GM18499 (cell line): ENCODE measurements around the gene ZNF275.
"Not testable (repeated sequence)": the region's sequence is repeated elsewhere in the genome, so short reads cannot be mapped to it uniquely, and the experiment has no call there.

Experiments
- ATAC-seq: cut with Tn5 transposase; IDR thresholded peaks from one replicate; pipeline ENCODE4 v1.9.1; 2021; ENCODE audit warnings: moderate number of reproducible peaks; ENCODE audit not compliant: insufficient read depth, unreplicated experiment

Gene ZNF275

DNA sequence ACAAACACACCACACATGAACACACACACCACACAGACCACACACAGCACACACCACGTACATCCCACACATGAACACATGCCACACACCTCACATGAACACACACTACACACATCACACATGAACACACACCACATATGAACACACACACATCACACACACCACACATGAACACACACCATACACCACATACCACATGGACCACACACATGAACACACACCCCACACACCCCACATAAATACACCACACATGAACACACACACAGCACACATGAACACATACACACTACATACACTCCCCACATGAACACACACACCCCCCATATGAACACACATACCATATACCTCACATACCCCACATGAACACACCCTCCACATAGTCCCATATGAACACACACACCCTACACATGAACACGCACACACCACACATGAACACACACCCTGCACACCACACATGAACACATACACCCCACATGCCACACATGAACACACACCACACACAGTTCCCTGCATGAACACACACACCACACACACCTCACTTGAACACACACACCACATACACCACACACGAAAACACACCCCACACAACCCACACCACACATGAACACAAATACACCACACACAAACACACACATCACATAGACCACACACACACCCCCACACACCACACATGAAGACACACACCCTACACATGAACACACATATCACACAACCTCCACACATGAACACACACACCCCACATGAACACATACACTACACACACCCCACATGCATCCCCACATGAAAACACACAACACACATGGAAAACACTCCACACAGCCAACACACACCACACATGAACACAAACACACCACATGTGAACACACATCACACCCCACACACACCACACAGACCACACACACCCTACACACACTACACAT, 48.9 kb downstream of the ZNF275 start:
- ATAC-seq, result no peak

DNA sequence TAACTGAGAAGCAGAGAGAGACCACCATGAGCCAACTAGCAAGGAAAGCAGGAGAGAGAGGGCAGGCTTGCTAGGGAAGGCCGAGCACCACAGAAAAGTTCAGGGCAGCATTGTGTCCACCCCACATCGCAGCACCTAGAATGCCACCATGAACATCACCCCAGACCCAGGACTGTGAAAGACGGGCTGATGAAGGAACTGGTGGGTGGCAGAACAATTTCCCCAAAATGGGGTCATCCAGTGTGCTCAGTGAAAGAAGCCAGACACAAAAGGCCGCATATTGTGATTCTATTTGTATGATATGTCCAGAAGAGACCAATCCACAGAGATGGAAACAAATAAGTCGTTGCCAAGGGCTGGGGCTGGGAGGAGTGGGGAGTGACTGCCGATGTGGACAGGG, 50.4 kb downstream of the ZNF275 start:
- ATAC-seq, result no peak

DNA sequence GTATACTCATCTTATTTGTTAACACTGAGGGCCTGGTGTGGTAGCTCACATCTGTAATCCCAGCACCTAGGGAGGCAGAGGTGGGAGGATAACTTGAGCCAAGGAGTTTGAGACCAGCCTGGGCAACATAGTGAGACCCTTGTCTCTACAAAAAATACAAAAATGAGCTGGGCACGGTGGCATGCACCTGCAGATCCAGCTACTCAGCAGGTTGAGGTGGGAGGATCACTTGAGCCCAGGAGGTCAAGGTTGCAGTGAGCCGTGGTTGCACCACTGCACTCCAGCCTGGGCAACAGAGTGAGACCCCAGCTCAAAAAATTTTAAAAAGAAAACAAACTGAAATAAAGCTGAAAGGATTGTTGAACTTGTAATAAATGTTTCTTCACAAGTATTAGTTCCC, 51.0 kb downstream of the ZNF275 start:
- ATAC-seq, result not testable (repeated sequence)

DNA sequence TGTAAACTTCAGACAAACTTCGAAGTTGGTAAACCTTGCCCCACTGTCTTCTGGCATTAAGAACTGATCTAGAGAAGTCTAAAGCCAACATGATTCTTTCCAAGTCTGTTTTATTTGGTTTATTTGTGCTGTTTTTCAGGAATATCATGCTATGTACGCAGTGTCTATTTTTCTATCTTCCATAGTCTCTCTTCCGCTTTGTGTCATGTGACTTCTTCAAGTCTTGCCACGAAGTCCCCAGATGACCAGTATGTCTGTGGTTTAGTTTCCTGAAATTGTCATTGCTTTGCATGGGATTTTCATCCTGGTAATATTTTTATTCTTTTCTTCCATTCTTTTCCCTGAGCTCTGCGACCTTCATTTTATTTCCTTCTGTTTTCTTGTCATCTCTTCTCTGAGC, 52.1 kb downstream of the ZNF275 start:
- ATAC-seq, result no peak

DNA sequence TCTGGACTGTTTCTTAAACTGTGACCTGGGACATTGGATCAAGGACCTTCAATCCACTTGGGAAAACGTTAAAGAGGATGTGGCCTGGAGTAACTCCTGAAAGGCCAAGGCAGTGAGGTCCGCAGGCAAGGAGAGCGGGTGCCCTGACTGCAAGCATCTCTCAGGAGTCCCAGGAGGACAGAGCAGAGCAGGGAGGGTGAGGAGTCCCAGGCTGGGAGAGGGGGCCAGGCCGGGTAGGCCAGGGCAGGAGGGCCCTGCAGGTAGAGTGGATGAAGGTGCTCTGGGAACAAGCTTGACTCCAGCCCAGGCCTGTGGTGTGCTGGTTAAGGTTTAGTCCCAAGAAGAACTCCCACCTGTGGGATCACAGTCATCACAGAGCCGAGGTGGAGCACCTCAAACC, 53.4 kb downstream of the ZNF275 start:
- no peak for ATAC-seq

DNA sequence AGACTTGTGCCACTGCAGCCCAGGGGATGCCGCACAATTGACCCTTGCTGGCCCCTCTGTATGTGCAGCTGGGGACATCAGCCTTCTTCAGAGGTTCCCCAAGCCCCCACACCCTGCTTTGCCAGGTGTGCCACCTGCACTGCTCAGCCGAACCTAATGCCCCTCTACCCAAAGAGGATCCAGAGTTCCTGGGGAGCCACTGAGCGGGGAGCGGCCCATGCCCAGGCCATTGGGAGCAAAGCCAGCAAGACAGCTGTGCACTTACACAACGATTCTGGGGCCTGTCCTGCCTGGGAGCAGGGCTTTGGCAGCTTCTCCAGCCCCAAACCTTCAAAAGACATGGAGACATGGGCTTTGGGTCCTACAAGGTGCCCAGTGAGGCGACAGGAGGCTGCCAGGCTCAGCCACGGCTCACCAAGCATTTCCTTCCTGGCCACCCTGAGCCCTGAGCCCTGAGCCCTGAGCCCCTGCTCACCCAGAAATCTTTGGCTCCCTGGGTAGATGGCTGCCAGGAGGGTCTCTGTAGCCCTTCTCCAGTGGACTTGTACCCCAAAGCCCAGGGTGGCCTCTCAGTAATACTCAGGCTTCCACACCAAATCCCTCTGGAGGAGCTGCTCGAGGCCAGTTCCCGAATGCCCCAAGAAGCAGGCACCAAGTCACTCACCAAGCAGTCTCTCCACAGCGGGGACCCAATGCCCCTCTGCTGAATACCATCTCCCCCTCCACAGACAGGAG, 54.2 kb downstream of the ZNF275 start:
- ATAC-seq, result no peak

DNA sequence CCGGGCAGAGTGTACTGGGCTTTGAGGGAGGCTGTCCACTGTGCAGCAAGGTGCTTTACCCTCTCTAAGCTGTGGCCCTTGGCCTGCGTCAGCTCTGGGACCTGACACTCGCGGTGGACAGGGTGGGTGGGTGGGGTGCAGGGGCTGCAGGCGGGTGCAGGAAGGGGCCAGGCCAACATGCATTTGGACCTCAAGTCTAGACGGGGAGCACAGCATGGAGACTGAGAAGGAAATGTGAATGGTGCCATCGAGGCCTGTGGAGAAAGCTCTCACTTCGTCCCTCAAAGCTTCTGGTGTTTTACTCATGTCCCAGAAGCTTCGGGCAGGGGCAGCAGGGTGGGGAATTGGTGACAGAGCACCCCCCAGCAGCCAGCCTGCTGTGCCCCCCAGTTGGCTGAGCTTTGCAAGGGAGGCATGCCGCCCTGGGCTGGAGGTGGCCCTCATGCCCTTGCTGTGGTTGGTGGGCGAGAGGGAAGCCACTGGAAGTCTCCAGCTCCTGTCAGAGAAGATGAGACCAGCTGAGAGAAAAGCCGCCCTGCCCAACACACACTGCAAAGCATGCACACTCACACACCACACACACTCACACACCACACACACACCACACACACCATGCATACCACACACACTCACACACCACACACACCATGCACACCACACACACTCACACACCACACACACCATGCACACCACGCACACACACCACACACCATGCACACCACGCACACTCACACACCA, 54.9 kb downstream of the ZNF275 start:
- no peak for ATAC-seq

DNA sequence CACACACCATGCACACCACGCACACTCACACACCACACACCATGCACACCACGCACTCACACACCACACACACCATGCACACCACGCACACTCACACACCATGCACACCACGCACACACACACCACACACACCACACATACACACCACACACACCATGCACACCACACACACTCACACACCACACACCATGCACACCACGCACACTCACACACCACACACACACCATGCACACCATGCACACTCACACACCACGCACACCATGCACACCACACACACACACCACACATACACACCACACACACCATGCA, 55.5 kb downstream of the ZNF275 start:
- ATAC-seq, result not testable (repeated sequence)

DNA sequence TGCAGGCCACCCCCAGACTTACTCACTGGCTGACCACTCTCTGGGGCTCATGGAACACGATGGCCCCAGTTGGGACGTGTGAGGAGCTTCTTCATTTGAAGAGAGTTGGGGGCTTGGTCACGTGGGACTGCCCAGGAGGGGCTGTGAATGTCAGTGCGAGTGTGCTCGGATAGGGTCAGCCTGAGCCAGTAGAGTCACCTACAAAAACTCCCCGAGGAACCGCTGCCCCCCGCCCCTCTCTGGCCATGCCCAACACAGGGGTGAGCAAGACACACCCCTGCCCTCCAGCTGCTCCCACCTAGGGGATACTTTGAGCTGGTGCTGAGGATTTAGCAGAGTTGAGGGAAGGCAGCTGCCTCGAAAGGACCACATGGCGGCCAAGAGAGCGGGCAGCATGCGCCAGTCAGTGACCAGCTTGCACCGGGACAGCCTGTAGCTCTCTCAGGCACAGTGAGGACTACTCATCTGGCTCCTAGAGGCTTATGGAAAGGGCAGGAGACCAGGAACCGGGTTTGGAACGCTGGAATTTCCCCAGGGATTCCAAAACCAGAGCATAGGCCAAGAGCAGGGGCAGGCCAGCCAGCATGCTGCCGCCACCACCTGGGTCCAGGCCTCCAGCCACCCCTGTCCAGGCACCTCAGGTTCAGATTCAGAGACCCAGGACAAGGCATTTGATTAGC, 58.8 kb downstream of the ZNF275 start:
- no peak for ATAC-seq

DNA sequence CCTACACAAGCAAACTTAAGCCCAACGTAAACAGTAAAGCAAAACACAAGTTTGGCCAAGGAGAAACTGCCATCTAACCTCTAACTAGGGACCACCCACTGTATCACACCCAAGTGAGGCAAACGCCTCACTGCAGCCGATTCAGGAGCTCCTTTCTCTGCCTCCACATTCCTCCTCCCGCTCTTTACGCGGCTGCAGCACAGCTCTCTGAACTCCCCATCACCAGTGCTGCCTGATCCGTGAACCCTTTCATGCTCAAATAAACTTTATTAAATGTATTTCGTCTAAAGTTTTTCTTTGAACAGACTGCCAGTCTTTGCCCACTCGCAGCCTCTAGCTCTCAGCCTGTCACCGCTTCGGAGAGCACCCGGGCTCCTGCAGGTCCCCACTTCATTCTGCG, 60.7 kb downstream of the ZNF275 start:
- no peak for ATAC-seq

DNA sequence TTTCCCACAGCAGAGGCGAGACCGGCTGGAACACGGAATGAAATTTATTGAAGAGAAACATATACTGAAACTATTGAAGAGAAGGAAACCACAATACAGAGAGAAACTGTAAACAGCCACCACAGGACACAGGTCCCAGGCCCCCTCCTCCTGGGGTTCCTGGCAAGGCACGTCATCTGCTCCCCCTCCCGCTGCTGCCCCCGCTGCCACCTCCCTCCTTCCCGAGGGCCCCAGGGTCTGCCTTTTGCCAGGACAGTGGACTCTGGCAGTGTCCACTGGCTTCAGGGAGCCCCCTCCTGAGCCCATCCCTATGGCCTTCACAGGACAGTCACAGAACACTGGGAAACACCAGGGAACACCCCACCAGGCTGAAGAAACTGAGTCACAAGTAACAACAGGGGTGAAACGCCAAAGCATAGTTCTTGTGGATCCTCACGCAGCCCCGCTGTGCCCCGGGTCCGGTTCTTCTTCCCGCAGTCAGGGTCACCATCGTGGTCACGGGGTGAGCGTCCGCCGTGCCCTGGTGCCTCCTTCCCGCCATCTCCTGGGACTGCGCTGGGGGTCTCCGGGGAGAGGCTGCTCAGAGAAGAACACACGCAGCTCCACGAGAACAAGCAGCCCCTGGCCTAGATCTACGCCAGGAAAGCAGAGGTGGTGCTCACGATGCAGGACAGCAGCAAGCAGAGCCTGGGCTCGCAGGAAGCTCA, 61.8 kb downstream of the ZNF275 start:
- ATAC-seq, result no peak

DNA sequence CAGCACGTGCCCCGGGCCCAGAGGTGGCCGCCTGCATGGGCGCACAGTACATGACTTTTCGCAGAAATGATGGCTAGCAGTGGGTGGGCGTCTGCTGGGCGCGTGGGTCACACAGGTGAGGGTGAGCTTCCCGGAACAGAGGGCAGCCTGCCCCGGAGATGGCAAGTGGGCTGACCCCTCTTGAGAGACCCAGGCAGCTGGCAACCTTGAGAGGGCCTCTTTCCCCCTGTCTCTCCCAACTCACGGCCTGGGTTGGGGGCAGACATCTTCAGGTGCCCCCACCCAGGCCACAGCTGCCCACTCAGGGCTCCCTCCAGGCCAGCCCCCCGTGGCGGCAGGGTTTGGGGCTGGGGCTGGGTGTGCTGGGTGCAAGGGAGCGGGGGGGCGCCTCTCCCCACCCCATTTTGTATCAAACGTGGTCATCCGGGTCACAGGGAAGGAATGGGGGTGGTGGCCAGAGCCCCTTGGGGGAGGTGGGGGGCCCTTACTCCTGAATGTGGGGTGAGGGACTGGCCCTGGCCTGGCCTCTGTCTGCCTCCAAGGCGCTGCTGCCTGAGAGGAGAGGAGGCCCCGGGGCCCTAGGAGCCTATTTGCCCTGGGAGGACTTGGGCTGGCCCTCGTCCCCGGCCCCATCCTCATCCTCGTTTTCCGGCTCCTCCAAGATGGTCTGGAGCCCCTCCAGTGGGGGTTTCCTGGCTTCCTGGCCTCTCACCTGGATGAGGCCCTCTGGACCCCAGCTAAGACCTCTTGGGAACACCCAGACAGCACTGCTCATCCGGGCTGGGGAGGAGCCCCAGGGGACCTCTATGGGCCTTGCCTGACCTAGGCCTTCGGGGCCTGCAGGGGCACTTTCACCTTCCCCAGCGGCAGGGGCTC, 62.6 kb downstream of the ZNF275 start:
- ATAC-seq, result no peak

DNA sequence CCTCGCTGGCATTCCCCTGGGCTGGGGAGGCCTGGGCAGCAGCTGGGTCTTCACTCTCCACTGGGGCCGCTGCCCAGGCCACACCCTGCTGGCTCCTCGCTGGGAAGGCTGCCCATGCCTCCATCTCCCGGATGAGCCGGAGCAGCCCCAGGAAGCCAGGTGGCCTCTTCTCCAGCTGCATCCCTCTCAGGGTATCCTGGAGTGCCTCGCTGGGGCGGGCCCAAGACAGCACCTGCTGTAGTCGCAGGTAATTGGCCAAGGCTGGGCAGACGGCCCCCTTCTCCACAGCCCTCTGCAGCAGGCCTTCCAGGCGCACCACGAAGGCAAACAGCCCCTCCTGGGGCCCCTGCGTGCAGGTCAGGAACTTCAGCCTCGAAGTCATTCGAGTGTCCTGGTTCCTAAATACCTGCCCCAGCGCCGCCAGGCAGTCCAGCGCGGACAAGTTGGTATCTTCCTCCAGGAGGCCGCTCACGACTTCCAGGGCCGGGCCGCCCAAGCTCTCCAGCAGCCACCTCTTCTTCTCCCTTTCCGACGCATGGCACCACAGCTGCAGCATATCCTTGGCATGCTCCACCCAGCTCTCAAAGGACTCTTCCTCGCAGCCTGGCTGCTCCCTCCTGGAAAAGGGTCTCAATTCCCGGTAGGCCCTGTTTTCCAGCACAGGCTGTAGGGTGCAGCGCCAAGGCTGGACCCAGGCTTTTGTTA, 63.5 kb downstream of the ZNF275 start:
- ATAC-seq, result no peak

DNA sequence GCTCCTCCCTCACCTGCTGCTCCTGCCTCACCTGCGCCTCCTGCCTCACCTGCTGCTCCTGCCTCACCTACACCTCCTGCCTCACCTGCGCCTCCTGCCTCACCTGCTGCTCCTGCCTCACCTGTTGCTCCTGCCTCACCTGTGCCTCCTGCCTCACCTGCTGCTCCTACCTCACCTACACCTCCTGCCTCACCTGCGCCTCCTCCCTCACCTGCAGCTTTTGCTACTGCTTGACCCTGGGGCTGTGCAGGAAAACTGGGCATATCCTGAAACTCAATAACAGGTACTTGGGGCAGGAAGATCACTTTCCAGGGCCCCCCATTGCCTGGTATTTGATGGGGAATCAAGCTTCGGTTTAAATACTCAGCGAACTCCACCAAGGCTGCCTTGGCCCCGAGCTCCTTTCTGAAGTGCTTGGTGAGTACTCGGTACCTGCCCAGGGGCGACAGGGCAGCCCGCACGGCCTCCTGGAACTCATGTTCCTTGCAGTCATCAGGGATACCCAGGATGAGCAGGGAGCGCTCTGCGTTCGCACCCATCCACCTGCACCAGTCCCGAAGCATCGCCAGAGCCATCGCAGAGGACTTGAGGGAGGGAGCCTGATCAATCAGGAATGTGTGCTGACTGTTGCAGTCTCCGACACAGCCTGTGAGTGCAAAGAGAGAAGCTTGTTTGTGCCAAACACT, 64.5 kb downstream of the ZNF275 start:
- ATAC-seq, result no peak

DNA sequence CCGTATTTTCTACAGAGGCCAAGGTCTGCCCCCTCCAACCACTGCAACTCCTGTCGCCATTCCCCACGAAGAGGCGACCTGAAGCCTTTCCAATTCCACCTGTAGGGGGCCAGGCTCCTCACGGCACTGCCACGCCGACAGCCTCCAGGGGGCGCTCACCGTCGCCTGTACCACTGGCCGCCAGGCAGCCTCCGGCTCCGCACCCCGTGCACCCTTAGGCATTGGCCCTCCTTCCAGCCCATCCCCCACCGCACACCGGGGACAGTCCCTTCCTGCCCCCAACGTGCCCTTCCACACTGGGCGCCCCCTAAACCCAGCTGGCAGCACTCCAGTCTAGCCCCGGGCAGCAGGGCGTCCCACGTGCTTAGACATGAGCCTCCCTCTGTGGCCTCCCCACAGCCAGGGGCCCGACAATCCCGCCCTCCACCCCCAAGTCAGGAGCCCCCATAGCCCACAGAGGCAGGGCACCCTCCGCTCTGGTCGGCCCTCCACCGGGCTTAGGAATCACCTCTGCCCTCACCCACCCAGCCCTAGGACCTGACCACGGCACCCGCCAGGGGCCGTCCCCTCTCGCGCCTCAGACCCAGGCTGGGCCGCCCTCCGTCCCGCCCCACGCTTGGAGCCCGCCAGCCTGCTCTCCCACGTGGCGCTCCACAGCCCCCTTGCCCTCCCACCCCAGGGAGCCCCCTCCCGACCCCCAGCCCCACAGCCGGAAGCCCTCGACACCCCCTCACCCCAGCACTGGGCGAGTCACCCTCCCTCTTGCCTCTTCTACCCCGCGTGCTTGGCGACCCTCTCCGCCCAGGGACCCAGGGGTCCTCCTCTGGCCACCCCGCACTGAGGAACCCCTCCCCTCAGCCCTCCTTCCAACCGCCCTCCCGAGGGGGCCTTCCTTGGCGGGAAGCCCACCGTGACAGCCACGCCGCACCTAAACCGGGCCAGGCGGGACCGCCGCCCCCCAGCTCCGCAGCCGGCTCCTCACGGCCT, 66.5 kb downstream of the ZNF275 start:
- no peak for ATAC-seq

DNA sequence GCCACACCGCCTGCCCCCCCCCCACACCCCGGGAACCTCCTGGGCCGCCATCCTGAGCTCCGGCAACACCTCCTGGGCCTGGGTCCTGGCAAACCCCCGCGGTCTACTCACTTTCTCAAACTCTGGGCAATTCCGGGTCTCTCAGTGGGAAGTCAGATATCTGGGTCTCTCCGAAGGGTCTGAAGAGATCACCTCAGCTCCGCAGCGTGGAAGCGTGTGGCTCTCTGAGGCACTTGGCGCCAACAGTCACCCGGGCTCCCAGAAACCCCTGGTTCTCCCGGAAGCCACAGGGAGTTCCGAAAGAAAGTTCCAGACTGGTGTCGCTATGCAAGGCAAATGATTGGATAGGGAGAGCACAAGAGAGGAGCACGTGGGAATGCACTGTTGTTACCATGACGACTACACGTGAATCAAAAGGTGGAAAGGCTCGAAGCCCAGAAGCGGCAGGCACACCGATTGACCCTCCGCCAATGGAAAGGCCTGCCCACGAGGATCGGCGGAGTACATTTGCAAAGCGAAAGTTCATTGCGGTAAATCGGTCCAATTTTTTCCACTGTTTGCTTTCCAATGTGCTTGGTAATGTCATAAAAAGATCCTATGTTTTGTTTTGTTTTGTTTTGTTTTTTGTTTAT, 67.3 kb downstream of the ZNF275 start, which contains the start of gene PNMA6E:
Gene PNMA6E, minus strand, starts transcription at position 218 of the 632 bp plus-strand sequence. CDS start 2,501 bp downstream, outside the sequence.
- ATAC-seq, result no peak
